ENCODE measurements around the gene CFAP92.

Gene CFAP92

GRCh38 chr3:128945041-128945877 is 48.6 kb downstream of the CFAP92 start:
- Histone ChIP-seq H3K27me3 (replicated peaks; ENCODE audit: control insufficient read depth, insufficient read depth, low read length, poor library complexity, severe bottlenecking) (no peaks in the 10 kb centered on the region), H3K27ac (ENCODE audit: insufficient read depth, low read length, poor library complexity, severe bottlenecking) (no peak overlapping the region), H3K4me3 (ENCODE audit: insufficient read depth, low read depth, low read length, poor library complexity, severe bottlenecking) (no peak overlapping the region), H3K36me3 (ENCODE audit: control insufficient read depth, insufficient read depth, low read length) (no peaks in the 10 kb centered on the region), H3K9me3 (ENCODE audit: control insufficient read depth, low read length) (no peaks in the 10 kb centered on the region), H3K4me1 (ENCODE audit: control insufficient read depth, insufficient read depth, low read length, poor library complexity, severe bottlenecking) (no peaks in the 10 kb centered on the region)
- DNase-seq, result no peak

GRCh38 chr3:128942161-128942952 is 51.5 kb downstream of the CFAP92 start:
- no peaks in the 10 kb centered on the region for H3K27me3 ChIP-seq (replicated peaks; ENCODE audit: control insufficient read depth, insufficient read depth, low read length, poor library complexity, severe bottlenecking)

GRCh38 chr3:128940252-128940651 is 53.6 kb downstream of the CFAP92 start:
- no peaks in the 10 kb centered on the region for H3K36me3 ChIP-seq (ENCODE audit: control insufficient read depth, insufficient read depth, low read length)
- no peaks in the 10 kb centered on the region for H3K4me1 ChIP-seq (ENCODE audit: control insufficient read depth, insufficient read depth, low read length, poor library complexity, severe bottlenecking)
- H3K4me3 ChIP-seq (ENCODE audit: insufficient read depth, low read depth, low read length, poor library complexity, severe bottlenecking), result no peak overlapping the region
- peaks cover 1% of the 10 kb centered on the region for H3K27me3 ChIP-seq (replicated peaks; ENCODE audit: control insufficient read depth, insufficient read depth, low read length, poor library complexity, severe bottlenecking)
- H3K9me3 ChIP-seq (ENCODE audit: control insufficient read depth, low read length), result no peaks in the 10 kb centered on the region
- H3K27ac ChIP-seq (ENCODE audit: insufficient read depth, low read length, poor library complexity, severe bottlenecking), result no peak overlapping the region
- no peak for DNase-seq

More at GRCh38 chr3:128942161-128942952, 51.5 kb downstream of the CFAP92 start:
- no peaks in the 10 kb centered on the region for H3K9me3 ChIP-seq (ENCODE audit: control insufficient read depth, low read length)
- H3K4me3 ChIP-seq (ENCODE audit: insufficient read depth, low read depth, low read length, poor library complexity, severe bottlenecking), result no peak overlapping the region
- H3K36me3 ChIP-seq (ENCODE audit: control insufficient read depth, insufficient read depth, low read length), result no peaks in the 10 kb centered on the region
- no peak for DNase-seq
- no peak overlapping the region for H3K27ac ChIP-seq (ENCODE audit: insufficient read depth, low read length, poor library complexity, severe bottlenecking)
- H3K4me1 ChIP-seq (ENCODE audit: control insufficient read depth, insufficient read depth, low read length, poor library complexity, severe bottlenecking), result no peaks in the 10 kb centered on the region

- no peak overlapping the region for H3K4me3 ChIP-seq (ENCODE audit: insufficient read depth, low read depth, low read length, poor library complexity, severe bottlenecking)
- peaks cover 3% of the 10 kb centered on the region for H3K27me3 ChIP-seq (replicated peaks; ENCODE audit: control insufficient read depth, insufficient read depth, low read length, poor library complexity, severe bottlenecking)
- no peak for DNase-seq
- H3K4me1 ChIP-seq (ENCODE audit: control insufficient read depth, insufficient read depth, low read length, poor library complexity, severe bottlenecking), result no peaks in the 10 kb centered on the region
- no peaks in the 10 kb centered on the region for H3K36me3 ChIP-seq (ENCODE audit: control insufficient read depth, insufficient read depth, low read length)
- no peak overlapping the region for H3K27ac ChIP-seq (ENCODE audit: insufficient read depth, low read length, poor library complexity, severe bottlenecking)
- no peaks in the 10 kb centered on the region for H3K9me3 ChIP-seq (ENCODE audit: control insufficient read depth, low read length)
Measured at GRCh38 chr3:128936341-128936740, 57.5 kb downstream of the CFAP92 start.

DNA sequence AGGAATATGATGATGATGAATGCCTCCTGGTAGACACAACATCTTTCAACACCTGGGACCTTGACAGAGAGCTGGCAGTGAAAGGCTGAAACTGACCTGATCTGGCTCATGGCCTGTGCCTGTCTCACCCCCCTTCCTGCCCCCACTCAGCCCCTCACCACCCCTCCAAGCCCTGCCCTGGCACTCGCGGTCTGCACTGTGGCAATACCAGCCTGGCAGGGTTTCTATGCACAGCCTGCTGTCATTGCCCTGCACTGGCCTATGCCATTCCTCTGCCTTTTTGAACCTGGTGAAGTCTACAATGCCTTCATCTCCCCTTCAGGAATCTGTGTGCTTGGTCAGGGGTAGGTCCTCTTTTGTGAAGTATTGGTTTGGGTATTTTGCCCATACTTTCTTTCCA is 58.0 kb downstream of the CFAP92 start:
- no peak for DNase-seq
- peaks cover 3% of the 10 kb centered on the region for H3K27me3 ChIP-seq (replicated peaks; ENCODE audit: control insufficient read depth, insufficient read depth, low read length, poor library complexity, severe bottlenecking)
- H3K36me3 ChIP-seq (ENCODE audit: control insufficient read depth, insufficient read depth, low read length), result no peaks in the 10 kb centered on the region
- no peak overlapping the region for H3K4me3 ChIP-seq (ENCODE audit: insufficient read depth, low read depth, low read length, poor library complexity, severe bottlenecking)
- H3K27ac ChIP-seq (ENCODE audit: insufficient read depth, low read length, poor library complexity, severe bottlenecking), result no peak overlapping the region
- no peaks in the 10 kb centered on the region for H3K9me3 ChIP-seq (ENCODE audit: control insufficient read depth, low read length)
- H3K4me1 ChIP-seq (ENCODE audit: control insufficient read depth, insufficient read depth, low read length, poor library complexity, severe bottlenecking), result no peaks in the 10 kb centered on the region

- peaks cover 3% of the 10 kb centered on the region for H3K27me3 ChIP-seq (replicated peaks; ENCODE audit: control insufficient read depth, insufficient read depth, low read length, poor library complexity, severe bottlenecking)
Measured at GRCh38 chr3:128933922-128934253, 60.0 kb downstream of the CFAP92 start.

GRCh38 chr3:128933213-128933921 is 60.5 kb downstream of the CFAP92 start:
- peaks cover 3% of the 10 kb centered on the region for H3K27me3 ChIP-seq (replicated peaks; ENCODE audit: control insufficient read depth, insufficient read depth, low read length, poor library complexity, severe bottlenecking)
- H3K9me3 ChIP-seq (ENCODE audit: control insufficient read depth, low read length), result no peaks in the 10 kb centered on the region
- H3K36me3 ChIP-seq (ENCODE audit: control insufficient read depth, insufficient read depth, low read length), result no peaks in the 10 kb centered on the region
- no peak for DNase-seq
- no peak overlapping the region for H3K4me3 ChIP-seq (ENCODE audit: insufficient read depth, low read depth, low read length, poor library complexity, severe bottlenecking)
- no peak overlapping the region for H3K27ac ChIP-seq (ENCODE audit: insufficient read depth, low read length, poor library complexity, severe bottlenecking)
- no peaks in the 10 kb centered on the region for H3K4me1 ChIP-seq (ENCODE audit: control insufficient read depth, insufficient read depth, low read length, poor library complexity, severe bottlenecking)

More at GRCh38 chr3:128933922-128934253, 60.0 kb downstream of the CFAP92 start:
- no peak for DNase-seq
- H3K36me3 ChIP-seq (ENCODE audit: control insufficient read depth, insufficient read depth, low read length), result no peaks in the 10 kb centered on the region
- no peaks in the 10 kb centered on the region for H3K4me1 ChIP-seq (ENCODE audit: control insufficient read depth, insufficient read depth, low read length, poor library complexity, severe bottlenecking)
- no peak overlapping the region for H3K27ac ChIP-seq (ENCODE audit: insufficient read depth, low read length, poor library complexity, severe bottlenecking)
- no peaks in the 10 kb centered on the region for H3K9me3 ChIP-seq (ENCODE audit: control insufficient read depth, low read length)
- H3K4me3 ChIP-seq (ENCODE audit: insufficient read depth, low read depth, low read length, poor library complexity, severe bottlenecking), result no peak overlapping the region

GRCh38 chr3:128932516-128933212 is 61.2 kb downstream of the CFAP92 start:
- Histone ChIP-seq H3K27me3 (replicated peaks; ENCODE audit: control insufficient read depth, insufficient read depth, low read length, poor library complexity, severe bottlenecking) (peaks cover 3% of the 10 kb centered on the region), H3K27ac (ENCODE audit: insufficient read depth, low read length, poor library complexity, severe bottlenecking) (no peak overlapping the region), H3K9me3 (ENCODE audit: control insufficient read depth, low read length) (no peaks in the 10 kb centered on the region), H3K4me1 (ENCODE audit: control insufficient read depth, insufficient read depth, low read length, poor library complexity, severe bottlenecking) (no peaks in the 10 kb centered on the region), H3K4me3 (ENCODE audit: insufficient read depth, low read depth, low read length, poor library complexity, severe bottlenecking) (no peak overlapping the region), H3K36me3 (ENCODE audit: control insufficient read depth, insufficient read depth, low read length) (no peaks in the 10 kb centered on the region)
- DNase-seq, result no peak

DNA sequence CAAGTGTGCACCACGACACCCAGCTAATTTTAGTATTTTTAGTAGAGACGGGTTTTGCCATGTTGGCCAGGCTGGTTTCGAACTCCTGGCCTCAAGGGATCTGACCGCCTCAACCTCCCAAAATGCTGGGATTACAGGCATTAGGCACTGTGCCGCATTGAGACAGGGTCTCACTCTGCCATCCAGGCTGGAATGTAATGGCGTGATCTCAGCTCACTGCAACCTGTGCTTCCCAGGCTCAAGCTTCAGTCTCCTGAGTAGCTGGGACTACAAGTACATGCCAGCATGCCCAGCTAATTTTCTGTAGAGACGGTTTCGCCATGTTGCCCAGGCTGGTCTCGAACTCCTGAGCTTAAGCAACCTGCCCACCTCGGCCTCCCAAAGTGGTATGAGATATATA is 62.8 kb downstream of the CFAP92 start:
- DNase-seq, result no peak
- Histone ChIP-seq H3K36me3 (ENCODE audit: control insufficient read depth, insufficient read depth, low read length) (no peaks in the 10 kb centered on the region), H3K27ac (ENCODE audit: insufficient read depth, low read length, poor library complexity, severe bottlenecking) (no peak overlapping the region), H3K9me3 (ENCODE audit: control insufficient read depth, low read length) (no peaks in the 10 kb centered on the region), H3K4me3 (ENCODE audit: insufficient read depth, low read depth, low read length, poor library complexity, severe bottlenecking) (no peak overlapping the region), H3K27me3 (replicated peaks; ENCODE audit: control insufficient read depth, insufficient read depth, low read length, poor library complexity, severe bottlenecking) (peaks cover 3% of the 10 kb centered on the region), H3K4me1 (ENCODE audit: control insufficient read depth, insufficient read depth, low read length, poor library complexity, severe bottlenecking) (no peaks in the 10 kb centered on the region)
